PC-3 (cell line): Measurements from ENCODE around the gene TGFA. TPM values are rescaled to one million over a fixed set of nuclear protein-coding genes. Genes with fewer than 3 reads are reported as not detected.

Source experiments
- ATAC-seq: fragments of 200-7000 bp; cut with Tn5 transposase; 2 replicates; pipeline ENCODE4 v1.9.1; 2020; ENCODE audit warnings: mild to moderate bottlenecking, moderate library complexity
- BruUV-seq: library from RNA; stranded (reverse); fragments of 400-500 nt; replicated peaks from 2 replicates; lab custom pipeline; 2021; lab: Mats Ljungman, UMichigan
- CTCF ChIA-PET: fragments of 300-600 bp; sonication (Branson Sonifier 250); formaldehyde crosslinking; loops from one replicate; lab custom pipeline; 2022; ENCODE audit warnings: antibody characterized with exemption; lab: Charles Lee
- POLR2A ChIA-PET: fragments of 300-600 bp; sonication (Branson Sonifier 250); formaldehyde crosslinking; loops from one replicate; lab custom pipeline; 2022; ENCODE audit warnings: antibody characterized with exemption; ENCODE audit not compliant: unreplicated experiment; lab: Charles Lee
- DNase-seq: peaks from one replicate; pipeline ENCODE4 v3.0.0-alpha.2; 2015
- H2AFZ ChIP-seq: fragments of 300-600 bp; sonication (generic); 2 replicates; pipeline ENCODE4 v1.6.0; 2016; ENCODE audit warnings: antibody characterized with exemption, low read length
- H3F3A ChIP-seq: fragments of 300-600 bp; sonication (generic); one replicate; pipeline ENCODE4 v1.6.0; 2017; ENCODE audit warnings: antibody characterized with exemption, low read length, control low read depth, mild to moderate bottlenecking; ENCODE audit not compliant: unreplicated experiment
- H3K27ac ChIP-seq: fragments of 300-600 bp; sonication (generic); 2 replicates; pipeline ENCODE4 v1.5.1; 2016; ENCODE audit warnings: mild to moderate bottlenecking, low read length
- H3K27me3 ChIP-seq: fragments of 300-600 bp; sonication (generic); 2 replicates; pipeline ENCODE4 v1.6.1; 2016; ENCODE audit warnings: low read length, mixed read lengths
- H3K36me3 ChIP-seq: fragments of 300-600 bp; sonication (generic); 2 replicates; pipeline ENCODE4 v1.6.1; 2016; ENCODE audit warnings: low read depth, mixed run types, low read length, mixed read lengths
- H3K4me1 ChIP-seq: fragments of 300-600 bp; sonication (generic); 2 replicates; pipeline ENCODE4 v1.5.1; 2016; ENCODE audit warnings: low read length; ENCODE audit not compliant: insufficient read depth
- H3K4me2 ChIP-seq: fragments of 300-600 bp; sonication (generic); 2 replicates; pipeline ENCODE4 v1.6.0; 2016; ENCODE audit warnings: low read length
- H3K4me3 ChIP-seq: fragments of 300-600 bp; sonication (generic); 2 replicates; pipeline ENCODE4 v1.5.1; 2016; ENCODE audit warnings: mild to moderate bottlenecking, low read length, mixed read lengths
- H3K79me2 ChIP-seq: fragments of 300-600 bp; sonication (generic); 2 replicates; pipeline ENCODE4 v1.6.1; 2017; ENCODE audit warnings: low read length, mixed read lengths
- H3K9ac ChIP-seq: fragments of 300-600 bp; sonication (generic); 2 replicates; pipeline ENCODE4 v1.6.0; 2016; ENCODE audit warnings: mild to moderate bottlenecking, low read length
- H3K9me2 ChIP-seq: fragments of 300-600 bp; sonication (generic); replicated peaks from 2 replicates; pipeline ENCODE4 v1.6.1; 2016; ENCODE audit warnings: mixed run types, low read length, mixed read lengths
- H3K9me3 ChIP-seq: fragments of 300-600 bp; sonication (generic); 2 replicates; pipeline ENCODE4 v1.6.1; 2016; ENCODE audit warnings: low read length, mixed read lengths
- H4K20me1 ChIP-seq: fragments of 300-600 bp; sonication (generic); 2 replicates; pipeline ENCODE4 v1.6.1; 2016; ENCODE audit warnings: low read length, mixed read lengths
- EZH2 ChIP-seq: fragments of 300-600 bp; sonication (generic); IDR thresholded peaks from one replicate; pipeline ENCODE4 v1.6.1; 2017; ENCODE audit warnings: antibody characterized with exemption, mild to moderate bottlenecking, low read length; ENCODE audit not compliant: unreplicated experiment
- EZH2phosphoT487 ChIP-seq: fragments of 300-600 bp; sonication (generic); IDR thresholded peaks from 2 replicates; pipeline ENCODE4 v1.6.1; 2018; ENCODE audit warnings: mild to moderate bottlenecking, antibody characterized with exemption, low read length, borderline replicate concordance
- intact Hi-C: fragments of 100-400 bp; cut with micrococcal nuclease; formaldehyde crosslinking; loops from 2 replicates; pipeline ENCODE4 v1.9.0; 2023
- total RNA-seq: library from RNA; depleted of rRNA; stranded (reverse); fragments of >200 nt; gene quantifications from 2 replicates; pipeline ENCODE4 v1.2.3, GENCODE V29; 2014
- TF ChIP-seq, protein P1 (sequence below): fragments of 300-600 bp; sonication (generic); conservative IDR thresholded peaks from 2 replicates; pipeline ENCODE4 v1.5.1; 2017; ENCODE audit warnings: antibody characterized with exemption, low read depth, mild to moderate bottlenecking, low read length

TGFA gene
- total RNA-seq, 1 experiment from 2014 or later, result 45.0 TPM

GRCh38 chr2:70523672-70523995, 30.0 kb downstream of the TGFA start:
- H3K9ac ChIP-seq, result peak overlapping the region; percentile 64
- no peaks in the 10 kb centered on the region; the same call in 1 of the 2 replicates for H3K36me3 ChIP-seq
- ChIA-PET CTCF (no interaction called here), POLR2A (interaction anchor here (0.9 kb wide), 1 partner anchor 230 kb away, joined by 3 read pairs; the partner anchor contains the start of gene SNRPG)
- peaks cover 9% of the 10 kb centered on the region for H3F3A ChIP-seq
- BruUV-seq, result no TSS peak
- H3K9me2 ChIP-seq, result no peaks in the 10 kb centered on the region
- peaks cover 67% of the 10 kb centered on the region for H3K4me1 ChIP-seq
- H3K9me3 ChIP-seq, result no peaks in the 10 kb centered on the region
- ATAC-seq, result no peak
- H3K4me2 ChIP-seq, result peak overlapping the region; percentile 83
- H2AFZ ChIP-seq, result no peak overlapping the region
- peaks cover 88% of the 10 kb centered on the region for H3K79me2 ChIP-seq
- no peaks in the 10 kb centered on the region for H4K20me1 ChIP-seq
- intact Hi-C loops, result no loop called here
- no peak for DNase-seq
- H3K4me3 ChIP-seq, result peak overlapping the region; percentile 41
- TF ChIP-seq EZH2 (no peak), EZH2phosphoT487 (no peak)
- TF ChIP-seq, protein P1, sequence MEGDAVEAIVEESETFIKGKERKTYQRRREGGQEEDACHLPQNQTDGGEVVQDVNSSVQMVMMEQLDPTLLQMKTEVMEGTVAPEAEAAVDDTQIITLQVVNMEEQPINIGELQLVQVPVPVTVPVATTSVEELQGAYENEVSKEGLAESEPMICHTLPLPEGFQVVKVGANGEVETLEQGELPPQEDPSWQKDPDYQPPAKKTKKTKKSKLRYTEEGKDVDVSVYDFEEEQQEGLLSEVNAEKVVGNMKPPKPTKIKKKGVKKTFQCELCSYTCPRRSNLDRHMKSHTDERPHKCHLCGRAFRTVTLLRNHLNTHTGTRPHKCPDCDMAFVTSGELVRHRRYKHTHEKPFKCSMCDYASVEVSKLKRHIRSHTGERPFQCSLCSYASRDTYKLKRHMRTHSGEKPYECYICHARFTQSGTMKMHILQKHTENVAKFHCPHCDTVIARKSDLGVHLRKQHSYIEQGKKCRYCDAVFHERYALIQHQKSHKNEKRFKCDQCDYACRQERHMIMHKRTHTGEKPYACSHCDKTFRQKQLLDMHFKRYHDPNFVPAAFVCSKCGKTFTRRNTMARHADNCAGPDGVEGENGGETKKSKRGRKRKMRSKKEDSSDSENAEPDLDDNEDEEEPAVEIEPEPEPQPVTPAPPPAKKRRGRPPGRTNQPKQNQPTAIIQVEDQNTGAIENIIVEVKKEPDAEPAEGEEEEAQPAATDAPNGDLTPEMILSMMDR, result no peak
- peak overlapping the region; percentile 99 for H3K27ac ChIP-seq
- H3K27me3 ChIP-seq, result no peaks in the 10 kb centered on the region

- Histone ChIP-seq H3K27ac (peak overlapping the region; percentile 99), H3K4me1 (peaks cover 63% of the 10 kb centered on the region), H3K36me3 (no peaks in the 10 kb centered on the region; the same call in 1 of the 2 replicates), H3F3A (peaks cover 9% of the 10 kb centered on the region), H3K9ac (no peak overlapping the region), H2AFZ (no peak overlapping the region), H3K4me2 (peak overlapping the region; percentile 83; the same call in 1 of the 2 replicates), H3K9me3 (no peaks in the 10 kb centered on the region), H3K27me3 (no peaks in the 10 kb centered on the region), H3K79me2 (peaks cover 88% of the 10 kb centered on the region), H4K20me1 (no peaks in the 10 kb centered on the region), H3K9me2 (no peaks in the 10 kb centered on the region), H3K4me3 (no peak overlapping the region)
- ATAC-seq (no peak), DNase-seq (no peak)
- CTCF ChIA-PET, result no interaction called here
- POLR2A ChIA-PET, result no interaction called here
- TF ChIP-seq EZH2 (no peak), EZH2phosphoT487 (no peak)
- TF ChIP-seq, protein P1, result no peak
- no TSS peak for BruUV-seq
- intact Hi-C loops, result no loop called here
Measured at GRCh38 chr2:70522627-70523026, 31.0 kb downstream of the TGFA start.

DNA sequence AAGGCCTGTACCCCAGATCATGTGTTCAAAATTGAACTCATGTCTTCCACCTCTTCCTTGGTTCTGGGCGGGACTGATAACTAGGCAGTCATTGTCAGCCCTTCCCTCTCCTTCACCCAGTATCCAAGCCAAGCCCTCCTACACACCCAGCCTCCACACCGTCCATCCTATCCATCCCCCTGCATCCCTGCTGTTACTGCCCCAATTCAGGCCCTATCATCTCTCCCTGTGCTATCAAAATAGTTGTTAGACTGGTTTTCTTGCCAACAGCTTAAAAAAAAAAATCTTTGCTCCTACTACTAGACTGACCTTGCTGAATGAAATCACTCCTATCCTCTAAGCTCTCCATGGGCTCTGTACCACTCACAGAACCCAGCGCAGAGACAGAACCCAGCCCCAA, 32.8 kb downstream of the TGFA start:
- H3K4me2 ChIP-seq, result peak overlapping the region; percentile 50
- H3K79me2 ChIP-seq, result peaks cover 88% of the 10 kb centered on the region
- no peak overlapping the region for H3K27ac ChIP-seq
- no TSS peak for BruUV-seq
- no peak overlapping the region for H2AFZ ChIP-seq
- no peaks in the 10 kb centered on the region for H3K9me2 ChIP-seq
- H4K20me1 ChIP-seq, result no peaks in the 10 kb centered on the region; the same call in 1 of the 2 replicates
- no peak for TF ChIP-seq EZH2phosphoT487
- TF ChIP-seq EZH2, result no peak
- TF ChIP-seq, protein P1, result no peak
- peak; percentile 62 for DNase-seq
- no peak overlapping the region for H3K9ac ChIP-seq
- H3K4me1 ChIP-seq, result peaks cover 63% of the 10 kb centered on the region
- no peaks in the 10 kb centered on the region for H3K9me3 ChIP-seq
- intact Hi-C loops, result no loop called here
- ChIA-PET CTCF (no interaction called here), POLR2A (no interaction called here)
- ATAC-seq, result no peak
- peaks cover 9% of the 10 kb centered on the region for H3F3A ChIP-seq
- no peak overlapping the region for H3K4me3 ChIP-seq
- no peaks in the 10 kb centered on the region for H3K27me3 ChIP-seq
- no peaks in the 10 kb centered on the region; the same call in 1 of the 2 replicates for H3K36me3 ChIP-seq
